ENCODE results near the gene AANAT.

DNA sequence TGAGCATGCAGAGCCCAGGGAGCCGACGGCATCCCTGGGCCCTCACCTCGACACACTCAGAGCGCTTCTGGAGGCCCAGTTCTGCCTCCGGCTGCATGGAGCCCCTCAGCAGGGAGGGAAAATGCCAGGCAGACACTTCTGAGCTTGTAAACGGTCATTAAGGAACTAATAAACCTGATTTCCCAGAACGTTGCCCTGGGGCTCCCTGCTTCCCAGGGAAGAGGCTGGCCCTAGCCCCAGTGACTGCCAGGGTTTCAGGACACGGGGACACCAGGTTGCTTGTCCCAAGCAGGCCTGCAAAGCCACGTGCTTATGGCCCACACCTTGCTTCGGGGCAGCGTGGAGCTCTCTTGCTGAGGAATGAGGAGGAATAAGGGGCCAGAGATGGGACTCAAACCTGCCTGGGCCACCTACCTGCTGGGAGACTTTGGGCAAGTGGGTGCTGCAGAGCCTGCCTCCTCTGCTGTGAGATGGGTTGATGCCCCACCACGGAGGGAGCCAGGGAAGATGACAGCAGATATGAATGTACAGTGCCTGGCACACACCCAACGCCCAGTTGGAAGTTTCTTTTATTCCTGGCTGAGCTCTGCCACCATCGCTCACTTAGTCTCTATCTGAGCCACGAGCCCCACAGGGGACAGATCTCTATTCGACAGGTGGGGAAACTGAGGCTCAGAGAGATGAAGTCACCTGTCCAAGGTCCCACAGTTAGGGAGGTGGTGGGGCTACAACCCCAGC is 28.4 kb downstream of the AANAT start:
- TF ChIP-seq CTCF (IDR thresholded peaks at IDR 0.05): no peak
- no peak for TF ChIP-seq POLR2AphosphoS5 (IDR thresholded peaks at IDR 0.05)
- no peak for TF ChIP-seq POLR2A (IDR thresholded peaks at IDR 0.05)
